HepG2 (cell line): ENCODE results near the gene TMEM141. TPM values are rescaled to one million over a fixed set of nuclear protein-coding genes. Genes with fewer than 3 reads are reported as not detected.

Experiments
- FOXC1 ChIP-seq: sonication (generic); formaldehyde crosslinking; IDR thresholded peaks from 2 replicates; pipeline ENCODE4 v1.8.0; 2022; ENCODE audit warnings: mild to moderate bottlenecking, missing genetic modification reagents, borderline replicate concordance
- GABPB1 ChIP-seq: IDR thresholded peaks from 2 replicates; pipeline ENCODE4 v1.6.1; 2016; ENCODE audit warnings: mild to moderate bottlenecking, missing genetic modification reagents, moderate library complexity, missing compliant biosample characterization
- GATAD2A ChIP-seq: IDR thresholded peaks from 2 replicates; pipeline ENCODE4 v1.6.1; 2016
- JUN ChIP-seq: sonication (generic); formaldehyde crosslinking; IDR thresholded peaks from 2 replicates; pipeline ENCODE4 v1.4.0; 2020; ENCODE audit warnings: mild to moderate bottlenecking, missing genetic modification reagents
- JUNB ChIP-seq: sonication (generic); formaldehyde crosslinking; IDR thresholded peaks from 2 replicates; pipeline ENCODE4 v1.8.0; 2022; ENCODE audit warnings: missing genetic modification reagents, mild to moderate bottlenecking, borderline replicate concordance
- KAT7 ChIP-seq: IDR thresholded peaks from 2 replicates; pipeline ENCODE4 v1.6.1; 2018; ENCODE audit warnings: borderline replicate concordance, missing compliant biosample characterization
- LCORL ChIP-seq, 2 experiments: fragments of 450-650 bp in 1 of 2; sonication (generic) in 1 of 2; formaldehyde crosslinking in 1 of 2; IDR thresholded peaks; 2 replicates each; pipeline versions ENCODE4 v1.5.0 to v1.6.1; 2017 to 2020; ENCODE audit warnings: antibody characterized with exemption in 1 of 2, missing genetic modification reagents in 1 of 2
- ONECUT2 ChIP-seq: sonication (generic); formaldehyde crosslinking; IDR thresholded peaks from 2 replicates; pipeline ENCODE4 v1.4.0; 2020; ENCODE audit warnings: missing genetic modification reagents
- RXRA ChIP-seq: sonication (generic); formaldehyde crosslinking; IDR thresholded peaks from 2 replicates; pipeline ENCODE4 v1.5.1; 2020; ENCODE audit warnings: missing genetic modification reagents
- SMARCE1 ChIP-seq: fragments of 450-650 bp; IDR thresholded peaks from 2 replicates; pipeline ENCODE4 v1.6.1; 2017; ENCODE audit warnings: borderline replicate concordance
- TRIM24 ChIP-seq: sonication (generic); formaldehyde crosslinking; IDR thresholded peaks from 2 replicates; pipeline ENCODE4 v1.8.0; 2022; ENCODE audit warnings: mild to moderate bottlenecking, missing genetic modification reagents
- TSC22D2 ChIP-seq: sonication (generic); formaldehyde crosslinking; IDR thresholded peaks from 2 replicates; pipeline ENCODE4 v1.5.1; 2020; ENCODE audit warnings: missing genetic modification reagents, mild to moderate bottlenecking, borderline replicate concordance
- U2AF2 ChIP-seq: fragments of 200-400 bp; formaldehyde crosslinking; IDR thresholded peaks from 2 replicates; pipeline ENCODE4 v1.6.1; 2017; ENCODE audit warnings: low read depth, mild to moderate bottlenecking, low read length
- ZBTB7A ChIP-seq: sonication (generic); formaldehyde crosslinking; IDR thresholded peaks from 2 replicates; pipeline ENCODE4 v1.8.0; 2022; ENCODE audit warnings: mild to moderate bottlenecking, missing genetic modification reagents
- ZC3H4 ChIP-seq: sonication (generic); formaldehyde crosslinking; IDR thresholded peaks from 2 replicates; pipeline ENCODE4 v1.4.0; 2020; ENCODE audit warnings: missing genetic modification reagents, borderline replicate concordance
- ZNF468 ChIP-seq: sonication (generic); formaldehyde crosslinking; IDR thresholded peaks from 2 replicates; pipeline ENCODE4 v1.8.0; 2022; ENCODE audit warnings: mild to moderate bottlenecking, moderate library complexity, missing genetic modification reagents
- ZNF569 ChIP-seq: sonication (generic); formaldehyde crosslinking; IDR thresholded peaks from 2 replicates; pipeline ENCODE4 v1.5.0; 2020; ENCODE audit warnings: mild to moderate bottlenecking, missing genetic modification reagents, moderate library complexity, borderline replicate concordance
- ZNF614 ChIP-seq: IDR thresholded peaks from 2 replicates; pipeline ENCODE4 v1.6.1; 2018; ENCODE audit warnings: missing biosample characterization, missing genetic modification reagents, inconsistent platforms, borderline replicate concordance
- ZNF670 ChIP-seq: sonication (generic); formaldehyde crosslinking; IDR thresholded peaks from 2 replicates; pipeline ENCODE4 v1.8.0; 2022; ENCODE audit warnings: mild to moderate bottlenecking, missing genetic modification reagents, borderline replicate concordance
- ZNF879 ChIP-seq: sonication (generic); formaldehyde crosslinking; IDR thresholded peaks from 2 replicates; pipeline ENCODE4 v1.8.1; 2023; ENCODE audit warnings: missing genetic modification reagents
- ZSCAN29 ChIP-seq: sonication (generic); formaldehyde crosslinking; conservative IDR thresholded peaks from 2 replicates; pipeline ENCODE4 v1.4.0; 2020; ENCODE audit warnings: mild to moderate bottlenecking, missing genetic modification reagents
- polyA plus RNA-seq, 8 experiments: library from polyadenylated mRNA; depleted of rRNA in 3 of 8; stranded (reverse) in 7 of 8; unstranded in 1 of 8; fragments of >200 nt; fragmentation: Illumina TruSeq in 4 of 8; extraction: Trizol in 4 of 8; gene quantifications; 2 replicates each; pipeline versions ENCODE4 v1.2.1 to v1.2.3, GENCODE V29; 2011 to 2016; ENCODE audit warnings: low read depth in 4 of 8, missing spikeins in 1 of 8, mixed read lengths in 1 of 8; ENCODE audit not compliant: insufficient read depth in 1 of 8
- total RNA-seq, 5 experiments: library from RNA; depleted of rRNA; stranded (reverse); fragments of >200 nt; fragmentation: Illumina TruSeq; extraction: Trizol; gene quantifications; 2 replicates each; pipeline ENCODE4 v1.2.3, GENCODE V29; 2016; ENCODE audit warnings: low read depth in 1 of 5
- TF ChIP-seq, protein P1 (sequence below): sonication (generic); formaldehyde crosslinking; IDR thresholded peaks from 2 replicates; pipeline ENCODE4 v1.5.0; 2020; ENCODE audit warnings: missing genetic modification reagents
- TF ChIP-seq, protein P2 (sequence below): sonication (generic); formaldehyde crosslinking; IDR thresholded peaks from 2 replicates; pipeline ENCODE4 v1.5.0; 2020; ENCODE audit warnings: missing genetic modification reagents
- TF ChIP-seq, protein P3 (sequence below): sonication (generic); formaldehyde crosslinking; IDR thresholded peaks from 2 replicates; pipeline ENCODE4 v1.5.1; 2020; ENCODE audit warnings: missing genetic modification reagents, mild to moderate bottlenecking, borderline replicate concordance
- TF ChIP-seq, protein P4 (sequence below): sonication (generic); formaldehyde crosslinking; IDR thresholded peaks from 2 replicates; pipeline ENCODE4 v1.4.0; 2020; ENCODE audit warnings: missing genetic modification reagents

The TMEM141 gene
- total and polyA plus RNA-seq, 2 of the 13 experiments (the other 11 are each of a cell fraction or from before 2014, with no cell fraction given), result 81.0 to 202 TPM

DNA sequence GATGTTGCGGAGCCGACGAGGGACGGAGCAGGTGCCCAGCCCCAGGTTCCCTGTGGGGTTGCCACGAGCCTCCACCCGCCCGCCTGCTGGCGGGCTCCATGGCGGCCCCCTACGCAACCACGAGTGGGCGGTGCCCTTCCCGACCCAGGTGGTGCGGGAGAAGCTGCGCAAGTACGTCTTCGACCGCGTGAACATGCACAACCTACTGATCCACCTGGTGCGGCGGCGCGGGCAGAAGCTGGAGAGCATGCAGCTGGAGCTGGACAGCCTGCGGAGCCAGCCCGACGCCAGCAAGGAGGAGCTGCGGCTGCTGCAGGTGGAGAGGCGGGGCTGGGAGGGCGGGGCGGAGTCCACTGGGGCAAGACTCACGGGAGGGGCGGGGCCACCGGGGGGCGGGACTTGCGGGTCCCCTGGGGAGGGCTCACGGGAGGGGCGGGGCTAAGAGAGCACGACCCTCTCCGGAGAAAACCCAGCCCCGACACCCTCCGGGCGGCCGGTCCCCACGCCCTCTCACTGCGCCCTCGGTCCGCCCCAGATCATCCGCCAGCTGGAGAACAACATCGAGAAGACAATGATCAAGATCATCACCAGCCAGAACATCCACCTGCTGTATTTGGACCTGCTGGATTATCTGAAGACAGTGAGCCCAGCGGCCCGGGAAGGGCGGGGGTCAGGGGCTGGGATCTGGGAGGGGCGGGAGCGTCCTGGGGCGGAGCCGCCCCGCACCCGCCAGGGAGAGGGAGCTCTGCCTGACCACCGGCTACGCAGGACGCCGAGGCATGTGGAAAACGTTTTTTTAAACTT lies 8.9 kb downstream of the TMEM141 start (continued):
- TF ChIP-seq, protein P1, sequence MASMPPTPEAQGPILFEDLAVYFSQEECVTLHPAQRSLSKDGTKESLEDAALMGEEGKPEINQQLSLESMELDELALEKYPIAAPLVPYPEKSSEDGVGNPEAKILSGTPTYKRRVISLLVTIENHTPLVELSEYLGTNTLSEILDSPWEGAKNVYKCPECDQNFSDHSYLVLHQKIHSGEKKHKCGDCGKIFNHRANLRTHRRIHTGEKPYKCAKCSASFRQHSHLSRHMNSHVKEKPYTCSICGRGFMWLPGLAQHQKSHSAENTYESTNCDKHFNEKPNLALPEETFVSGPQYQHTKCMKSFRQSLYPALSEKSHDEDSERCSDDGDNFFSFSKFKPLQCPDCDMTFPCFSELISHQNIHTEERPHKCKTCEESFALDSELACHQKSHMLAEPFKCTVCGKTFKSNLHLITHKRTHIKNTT (CRISPR knock-in tag), result no peak
- TF ChIP-seq LCORL (IDR thresholded peaks at IDR 0.05) (no peak), LCORL (CRISPR knock-in tag; IDR thresholded peaks at IDR 0.05) (no peak), SMARCE1 (no peak), ZNF468 (no peak), GATAD2A (CRISPR knock-in tag) (no peak), GABPB1 (CRISPR knock-in tag) (no peak), ZNF670 (CRISPR knock-in tag) (no peak; the same call in 1 of the 2 replicates), FOXC1 (CRISPR knock-in tag) (no peak), ZNF614 (CRISPR knock-in tag) (no peak; the same call in 1 of the 2 replicates), KAT7 (CRISPR knock-in tag) (no peak), ZNF569 (CRISPR knock-in tag) (no peak), ZC3H4 (CRISPR knock-in tag) (no peak), TRIM24 (CRISPR knock-in tag) (no peak), ONECUT2 (CRISPR knock-in tag) (no peak), U2AF2 (no peak), TSC22D2 (no peak), ZSCAN29 (no peak), RXRA (CRISPR knock-in tag) (no peak), ZBTB7A (CRISPR knock-in tag) (no peak), ZNF879 (no peak), JUN (no peak), JUNB (CRISPR knock-in tag) (no peak)
- TF ChIP-seq, protein P2, sequence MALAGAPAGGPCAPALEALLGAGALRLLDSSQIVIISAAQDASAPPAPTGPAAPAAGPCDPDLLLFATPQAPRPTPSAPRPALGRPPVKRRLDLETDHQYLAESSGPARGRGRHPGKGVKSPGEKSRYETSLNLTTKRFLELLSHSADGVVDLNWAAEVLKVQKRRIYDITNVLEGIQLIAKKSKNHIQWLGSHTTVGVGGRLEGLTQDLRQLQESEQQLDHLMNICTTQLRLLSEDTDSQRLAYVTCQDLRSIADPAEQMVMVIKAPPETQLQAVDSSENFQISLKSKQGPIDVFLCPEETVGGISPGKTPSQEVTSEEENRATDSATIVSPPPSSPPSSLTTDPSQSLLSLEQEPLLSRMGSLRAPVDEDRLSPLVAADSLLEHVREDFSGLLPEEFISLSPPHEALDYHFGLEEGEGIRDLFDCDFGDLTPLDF, result no peak
- TF ChIP-seq, protein P3, sequence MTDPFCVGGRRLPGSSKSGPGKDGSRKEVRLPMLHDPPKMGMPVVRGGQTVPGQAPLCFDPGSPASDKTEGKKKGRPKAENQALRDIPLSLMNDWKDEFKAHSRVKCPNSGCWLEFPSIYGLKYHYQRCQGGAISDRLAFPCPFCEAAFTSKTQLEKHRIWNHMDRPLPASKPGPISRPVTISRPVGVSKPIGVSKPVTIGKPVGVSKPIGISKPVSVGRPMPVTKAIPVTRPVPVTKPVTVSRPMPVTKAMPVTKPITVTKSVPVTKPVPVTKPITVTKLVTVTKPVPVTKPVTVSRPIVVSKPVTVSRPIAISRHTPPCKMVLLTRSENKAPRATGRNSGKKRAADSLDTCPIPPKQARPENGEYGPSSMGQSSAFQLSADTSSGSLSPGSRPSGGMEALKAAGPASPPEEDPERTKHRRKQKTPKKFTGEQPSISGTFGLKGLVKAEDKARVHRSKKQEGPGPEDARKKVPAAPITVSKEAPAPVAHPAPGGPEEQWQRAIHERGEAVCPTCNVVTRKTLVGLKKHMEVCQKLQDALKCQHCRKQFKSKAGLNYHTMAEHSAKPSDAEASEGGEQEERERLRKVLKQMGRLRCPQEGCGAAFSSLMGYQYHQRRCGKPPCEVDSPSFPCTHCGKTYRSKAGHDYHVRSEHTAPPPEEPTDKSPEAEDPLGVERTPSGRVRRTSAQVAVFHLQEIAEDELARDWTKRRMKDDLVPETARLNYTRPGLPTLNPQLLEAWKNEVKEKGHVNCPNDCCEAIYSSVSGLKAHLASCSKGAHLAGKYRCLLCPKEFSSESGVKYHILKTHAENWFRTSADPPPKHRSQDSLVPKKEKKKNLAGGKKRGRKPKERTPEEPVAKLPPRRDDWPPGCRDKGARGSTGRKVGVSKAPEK (CRISPR knock-in tag), result no peak
- TF ChIP-seq, protein P4, sequence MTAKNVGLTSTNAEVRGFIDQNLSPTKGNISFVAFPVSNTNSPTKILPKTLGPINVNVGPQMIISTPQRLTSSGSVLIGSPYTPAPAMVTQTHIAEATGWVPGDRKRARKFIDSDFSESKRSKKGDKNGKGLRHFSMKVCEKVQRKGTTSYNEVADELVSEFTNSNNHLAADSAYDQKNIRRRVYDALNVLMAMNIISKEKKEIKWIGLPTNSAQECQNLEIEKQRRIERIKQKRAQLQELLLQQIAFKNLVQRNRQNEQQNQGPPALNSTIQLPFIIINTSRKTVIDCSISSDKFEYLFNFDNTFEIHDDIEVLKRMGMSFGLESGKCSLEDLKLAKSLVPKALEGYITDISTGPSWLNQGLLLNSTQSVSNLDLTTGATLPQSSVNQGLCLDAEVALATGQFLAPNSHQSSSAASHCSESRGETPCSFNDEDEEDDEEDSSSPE (CRISPR knock-in tag), result peak; percentile 61; the same call in 1 of the 2 replicates
